Cortex of kidney (tissue), 1 donor: ENCODE results near the gene SLC22A17.
"Not testable (repeated sequence)": the region's sequence is repeated elsewhere in the genome, so short reads cannot be mapped to it uniquely, and the experiment has no call there.

Experiments
- DNase-seq: peaks from one replicate; lab custom pipeline; 2025; lab: John Stamatoyannopoulos, UW

Gene SLC22A17

DNA sequence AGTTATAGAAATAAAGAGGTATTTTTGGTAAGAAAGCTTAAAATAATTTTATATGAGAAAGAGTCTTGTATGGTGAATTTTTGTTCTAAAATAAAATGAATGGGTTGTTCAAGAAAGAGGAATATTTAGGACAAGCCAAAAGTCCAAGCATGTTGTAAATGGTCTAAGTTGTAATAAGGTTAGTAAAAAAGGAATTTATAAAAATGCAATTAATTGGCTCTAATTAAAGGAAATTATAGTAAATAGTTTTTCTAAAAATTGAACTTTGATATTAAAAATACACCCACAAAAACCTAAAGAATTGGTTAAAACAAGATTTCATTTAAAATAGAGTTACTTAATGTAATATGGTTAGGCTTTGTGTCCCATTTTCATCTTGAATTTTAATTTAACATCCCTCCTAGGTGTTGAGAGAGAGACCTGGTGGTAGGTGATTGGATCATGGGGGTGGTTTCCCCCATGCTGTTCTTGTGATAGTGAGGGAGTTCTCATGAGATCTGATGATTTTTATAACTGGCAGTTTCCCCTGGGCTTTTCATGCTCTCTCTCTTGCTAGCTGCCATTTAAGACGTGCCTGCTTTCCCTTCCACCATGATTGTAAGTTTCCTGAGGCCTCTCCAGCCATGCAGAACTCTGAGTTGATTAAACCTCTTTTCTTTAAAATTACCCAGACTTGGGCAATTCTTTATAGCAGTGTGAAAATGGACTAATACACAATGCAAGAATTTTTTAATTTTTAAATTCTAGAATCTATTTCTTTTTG is 13.0 kb downstream of the SLC22A17 start:
- no peak for DNase-seq

- DNase-seq, result no peak
These were observed 17.1 kb downstream of the SLC22A17 start for GRCh38 chr14:23335623-23336022.

GRCh38 chr14:23327947-23328744 is 24.5 kb downstream of the SLC22A17 start:
- DNase-seq, result no peak

DNA sequence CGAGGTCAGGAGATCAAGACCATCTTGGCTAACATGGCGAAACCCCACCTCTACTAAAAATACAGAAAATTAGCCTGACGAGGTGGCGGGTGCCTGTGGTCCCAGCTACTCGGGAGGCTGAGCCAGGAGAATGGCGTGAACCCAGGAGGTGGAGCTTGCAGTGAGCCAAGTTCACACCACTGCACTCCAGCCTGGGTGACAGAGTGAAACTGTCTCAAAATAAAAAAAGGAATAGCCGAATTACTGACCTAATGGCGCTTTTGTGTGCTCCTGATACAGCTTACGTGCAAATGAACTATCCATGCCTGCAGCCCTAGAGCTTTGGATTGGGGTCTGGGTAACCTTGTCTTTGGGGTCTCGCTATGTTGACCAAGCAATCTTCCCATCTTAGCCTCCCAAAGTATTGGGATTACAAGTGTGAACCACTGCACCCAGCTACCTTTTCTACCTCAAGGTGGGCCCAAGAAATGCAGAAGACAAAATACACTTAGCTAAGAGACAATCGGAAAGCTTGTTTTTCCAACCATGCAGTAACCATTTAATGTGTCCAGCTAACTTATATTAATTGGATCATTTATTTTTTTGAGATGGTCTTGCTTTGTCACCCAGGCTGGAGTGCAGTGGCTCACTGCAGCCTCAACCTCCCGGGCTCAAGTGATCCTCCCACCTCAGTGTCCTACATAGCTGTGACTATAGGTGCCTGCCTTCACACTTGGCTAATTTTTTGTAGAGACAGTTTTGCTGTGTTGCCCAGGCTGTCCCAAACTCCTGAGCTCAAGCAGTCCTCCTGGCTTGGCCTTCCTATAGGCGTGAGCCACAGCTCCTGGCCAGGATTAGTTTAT is 26.0 kb downstream of the SLC22A17 start:
- no peak for DNase-seq

- not testable (repeated sequence) for DNase-seq
These were observed 26.9 kb downstream of the SLC22A17 start for GRCh38 chr14:23325746-23326145.

DNA sequence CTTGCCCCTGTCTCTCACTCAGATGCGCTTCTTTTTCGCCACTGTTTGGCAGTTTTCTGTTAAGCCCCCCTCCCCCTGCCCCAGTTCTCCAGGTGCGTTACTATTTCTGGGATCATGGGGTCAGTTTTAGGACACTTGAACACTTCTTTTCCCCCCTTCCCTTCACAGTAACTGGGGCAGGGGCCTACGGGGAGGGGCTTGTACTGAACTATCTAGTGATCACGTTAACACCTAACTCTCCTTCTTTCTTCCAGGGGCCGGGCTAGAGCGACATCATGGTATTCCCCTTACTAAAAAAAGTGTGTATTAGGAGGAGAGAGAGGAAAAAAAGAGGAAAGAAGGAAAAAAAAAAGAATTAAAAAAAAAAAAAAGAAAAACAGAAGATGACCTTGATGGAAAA is 27.7 kb downstream of the SLC22A17 start:
- DNase-seq, result no peak

DNA sequence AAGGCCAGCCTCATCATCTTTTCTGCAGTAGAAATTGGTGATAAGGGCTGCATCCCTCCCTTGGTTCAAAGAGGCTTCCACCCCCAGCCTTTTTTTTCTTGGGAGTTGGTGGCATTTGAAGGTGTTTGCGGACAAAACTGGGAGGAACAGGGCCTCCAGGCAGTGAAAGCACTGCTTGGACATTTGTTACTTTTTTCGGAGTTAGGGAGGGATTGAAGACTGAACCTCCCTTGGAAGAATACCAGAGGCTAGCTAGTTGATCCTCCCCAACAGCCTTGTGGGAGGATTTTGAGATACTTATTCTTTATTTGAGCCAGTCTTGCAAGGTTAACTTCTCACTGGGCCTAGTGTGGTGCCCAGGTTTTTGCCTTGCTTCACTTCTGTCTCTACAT is 28.2 kb downstream of the SLC22A17 start:
- DNase-seq, result no peak

GRCh38 chr14:23323838-23324454 is 28.7 kb downstream of the SLC22A17 start:
- no peak for DNase-seq

GRCh38 chr14:23322568-23323517 is 29.8 kb downstream of the SLC22A17 start:
- DNase-seq, result no peak

DNA sequence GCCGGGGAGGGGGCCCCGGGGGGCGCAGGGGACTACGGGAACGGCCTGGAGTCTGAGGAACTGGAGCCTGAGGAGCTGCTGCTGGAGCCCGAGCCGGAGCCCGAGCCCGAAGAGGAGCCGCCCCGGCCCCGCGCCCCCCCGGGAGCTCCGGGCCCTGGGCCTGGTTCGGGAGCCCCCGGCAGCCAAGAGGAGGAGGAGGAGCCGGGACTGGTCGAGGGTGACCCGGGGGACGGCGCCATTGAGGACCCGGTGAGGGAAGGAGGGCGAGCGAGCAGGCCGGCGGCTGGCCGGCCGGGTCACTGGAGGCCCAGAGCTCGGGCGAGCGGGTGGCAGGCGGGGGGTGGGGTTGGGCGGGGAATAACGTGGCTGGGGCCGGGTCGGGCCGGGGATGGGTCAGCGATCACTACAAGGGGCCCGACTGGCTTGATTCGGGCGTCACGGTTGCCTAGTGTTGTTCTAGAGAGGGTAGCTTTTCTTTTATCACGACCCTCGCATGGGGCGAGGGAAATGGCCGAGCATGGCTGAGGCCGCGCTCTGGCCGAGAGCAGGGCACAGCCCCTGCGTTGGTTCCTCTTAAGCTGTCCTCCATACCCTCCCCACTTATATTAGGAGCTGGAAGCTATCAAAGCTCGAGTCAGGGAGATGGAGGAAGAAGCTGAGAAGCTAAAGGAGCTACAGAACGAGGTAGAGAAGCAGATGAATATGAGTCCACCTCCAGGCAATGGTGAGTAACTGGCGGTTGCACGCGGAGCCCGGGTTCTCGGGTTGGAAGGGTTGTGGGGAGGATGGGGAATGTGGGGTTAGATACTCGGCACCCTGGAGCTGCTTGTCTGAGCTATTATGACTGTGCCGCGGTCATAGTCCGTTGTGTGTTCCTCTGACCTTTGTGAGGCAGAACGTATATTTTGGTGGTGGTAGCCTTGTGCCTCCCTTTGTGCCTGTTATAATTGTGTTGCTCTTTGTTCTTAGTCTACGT is 30.8 kb downstream of the SLC22A17 start:
- no peak for DNase-seq

DNA sequence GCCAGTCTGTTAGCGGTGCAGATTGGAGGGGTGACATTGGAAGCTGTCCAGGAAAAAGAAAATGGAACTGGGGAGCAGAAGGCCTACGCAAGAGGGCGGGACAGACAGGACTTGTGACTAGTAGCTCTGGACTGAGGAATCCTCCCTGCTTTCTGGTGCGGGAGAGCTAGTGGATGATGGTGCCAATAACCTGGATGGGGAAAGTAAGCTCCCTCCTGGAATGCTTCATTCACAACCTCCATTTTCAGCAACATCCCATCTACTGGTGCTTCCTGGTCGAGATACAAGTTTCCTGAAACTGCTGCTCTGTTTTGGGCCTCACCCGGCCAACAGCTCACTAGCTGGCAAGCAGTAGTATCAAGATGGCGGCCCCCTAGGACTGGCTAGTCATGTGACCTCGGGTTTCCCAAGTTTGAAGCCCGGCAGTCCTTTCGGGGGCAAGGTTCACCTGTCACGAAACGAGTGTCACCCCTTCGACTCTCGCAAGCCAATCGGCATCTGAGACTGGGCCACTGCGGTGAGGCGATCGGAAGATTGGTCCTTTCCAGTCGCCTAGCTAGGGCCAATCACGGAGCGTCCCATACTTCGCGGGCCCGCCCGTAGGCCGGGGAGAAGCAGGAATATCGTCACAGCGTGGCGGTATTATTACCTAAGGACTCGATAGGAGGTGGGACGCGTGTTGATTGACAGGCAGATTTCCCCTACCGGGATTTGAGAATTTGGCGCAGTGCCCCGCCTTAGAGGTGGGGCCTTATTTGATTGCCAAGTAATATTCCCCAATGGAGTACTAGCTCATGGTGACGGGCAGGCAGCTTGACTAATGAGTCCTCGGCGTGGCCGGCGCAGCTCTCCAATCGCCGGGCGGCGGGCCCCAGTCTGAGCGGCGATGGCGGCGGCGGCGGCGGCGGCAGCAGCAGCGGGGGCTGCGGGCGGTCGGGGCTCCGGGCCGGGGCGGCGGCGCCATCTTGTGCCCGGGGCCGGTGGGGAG is 31.8 kb downstream of the SLC22A17 start, which contains the start of gene PABPN1:
Gene PABPN1, plus strand, starts transcription at position 874 of the 988 bp plus-strand sequence. Its CDS starts 13 bp downstream, at position 887.
- peak; percentile 75 for DNase-seq

DNA sequence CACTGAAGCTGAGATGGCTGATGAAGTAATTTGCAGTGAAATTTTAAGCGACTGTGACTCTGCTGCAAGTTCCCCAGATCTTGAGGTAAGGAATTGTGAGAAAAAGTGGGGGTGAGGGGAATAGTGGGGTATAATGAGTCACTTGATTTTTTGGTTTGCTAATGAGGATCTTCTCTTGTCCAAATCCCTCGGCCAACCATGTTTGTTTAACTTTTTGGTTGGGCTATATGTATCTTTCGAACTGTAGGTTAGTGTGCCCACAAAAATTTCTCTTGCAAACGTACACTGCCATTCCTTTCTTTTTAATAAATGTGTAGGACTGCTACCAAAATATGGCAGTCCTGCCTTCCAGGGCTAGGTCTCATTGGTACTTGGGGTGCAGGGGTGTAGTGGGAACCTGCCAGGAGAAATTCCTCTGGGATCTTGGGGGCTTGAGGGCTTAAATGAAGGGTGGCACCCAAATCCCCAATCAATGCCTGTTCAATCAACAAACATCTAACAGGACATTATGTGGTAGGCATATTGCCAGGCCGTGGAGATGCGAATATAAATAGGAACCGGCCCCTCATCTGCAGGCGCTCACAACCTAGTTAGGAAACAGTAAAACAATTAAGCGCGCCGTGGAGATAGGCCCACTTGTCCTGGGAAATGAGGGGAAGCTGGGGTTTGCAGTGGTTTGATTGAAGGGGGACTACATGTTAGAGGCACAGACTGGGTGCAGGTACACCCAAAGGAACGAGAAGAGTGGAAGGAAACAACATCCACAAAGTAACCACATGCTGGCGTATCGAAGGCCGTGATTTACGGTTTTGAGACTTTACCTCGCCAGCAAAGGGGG is 32.7 kb downstream of the SLC22A17 start:
- no peak for DNase-seq

DNA sequence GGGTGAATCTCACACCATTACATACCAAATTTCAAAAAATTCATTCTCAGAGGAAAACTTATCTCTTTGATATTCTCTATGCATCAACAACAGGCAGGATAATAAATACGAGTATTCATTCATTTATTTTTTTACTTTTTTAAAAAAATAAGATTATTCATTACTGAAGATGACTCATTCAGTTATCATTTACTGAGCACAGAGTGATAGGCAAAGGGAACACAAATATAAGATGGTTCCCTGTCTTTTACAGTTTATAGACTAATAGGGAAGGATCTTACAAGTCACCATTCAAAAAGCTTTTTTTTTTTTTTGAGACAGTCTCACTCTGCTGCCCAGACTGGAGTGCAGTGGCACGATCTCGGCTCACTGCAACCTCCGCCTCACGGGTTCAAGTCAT is 36.4 kb downstream of the SLC22A17 start:
- DNase-seq, result no peak

DNA sequence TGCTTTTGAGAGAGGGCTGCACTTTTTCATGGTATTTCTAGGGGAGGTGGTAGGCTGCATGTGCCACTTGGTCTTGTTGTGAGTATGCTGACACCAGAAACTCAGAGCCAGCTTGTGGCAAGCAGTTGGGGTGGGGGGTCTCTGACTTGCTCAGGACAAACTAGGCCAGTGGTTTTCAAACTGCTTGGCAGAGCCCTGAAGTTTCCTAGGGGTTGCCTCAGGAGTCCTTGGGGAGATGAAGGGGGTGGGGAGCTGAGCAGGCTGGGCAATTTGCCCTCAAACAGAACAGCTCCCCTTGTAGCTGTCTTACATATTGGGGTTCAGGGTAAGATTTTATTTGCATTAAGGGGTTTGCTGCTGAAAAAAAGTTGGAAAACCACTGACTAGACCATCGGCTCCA is 42.1 kb downstream of the SLC22A17 start:
- DNase-seq, result no peak

DNA sequence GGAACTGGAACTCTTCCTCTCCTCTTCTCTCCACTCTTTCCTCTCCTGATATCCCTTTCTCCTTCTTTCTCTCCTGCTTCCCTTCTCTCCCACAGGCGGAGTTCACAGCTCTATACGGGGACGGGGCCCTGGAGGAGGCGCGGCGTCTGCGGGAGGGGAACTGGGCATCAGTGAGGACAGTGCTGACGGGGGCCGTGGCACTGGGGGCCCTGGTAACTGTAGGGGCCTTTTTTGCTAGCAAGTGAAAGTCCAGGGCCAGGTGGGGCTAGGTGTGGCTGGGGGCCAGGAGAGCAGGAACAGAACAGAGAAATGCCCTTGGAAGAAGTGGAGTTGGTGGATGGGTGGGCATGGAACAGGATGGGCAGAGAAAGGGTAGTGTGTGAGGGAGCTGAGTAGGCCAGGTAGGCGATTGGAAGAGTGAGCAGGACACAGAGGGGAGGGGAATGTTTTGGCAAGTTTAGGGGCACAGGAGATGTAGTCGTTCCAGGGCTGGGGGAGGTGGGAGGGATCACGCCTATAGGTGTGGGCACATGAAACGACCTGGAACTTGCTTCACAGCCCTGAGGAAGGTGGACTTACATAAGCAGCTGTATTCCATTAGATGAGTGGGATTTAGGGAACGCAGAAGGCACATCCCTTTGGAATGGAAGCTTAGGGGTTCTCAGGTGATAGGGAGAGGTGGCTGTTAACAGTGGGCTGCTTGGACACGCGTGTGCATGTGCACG is 43.8 kb downstream of the SLC22A17 start:
- no peak for DNase-seq
